Ishikawa (cell line): ENCODE data around the gene PDE3A.
A peak's percentile ranks its signal among the peaks of the same experiment; 100 is the strongest.

Experiments used
- CEBPB ChIP-seq: IDR thresholded peaks from 2 replicates; pipeline ENCODE4 v1.6.1; 2012
- CREB1 ChIP-seq: IDR thresholded peaks from 2 replicates; pipeline ENCODE4 v1.6.1; 2012; ENCODE audit warnings: low read depth
- EGR1 ChIP-seq: IDR thresholded peaks from 2 replicates; pipeline ENCODE4 v1.6.1; 2012
- EP300 ChIP-seq: IDR thresholded peaks from 2 replicates; pipeline ENCODE4 v1.6.1; 2012; ENCODE audit warnings: borderline replicate concordance
- FOXM1 ChIP-seq: IDR thresholded peaks from 2 replicates; pipeline ENCODE4 v1.6.1; 2012; ENCODE audit warnings: low read depth, borderline replicate concordance
- NFIC ChIP-seq: IDR thresholded peaks from 2 replicates; pipeline ENCODE4 v1.6.1; 2012
- RAD21 ChIP-seq: IDR thresholded peaks from 2 replicates; pipeline ENCODE4 v1.6.1; 2012; ENCODE audit warnings: low read depth
- TAF1 ChIP-seq: IDR thresholded peaks from 2 replicates; pipeline ENCODE4 v1.6.1; 2012; ENCODE audit warnings: low read depth, mild to moderate bottlenecking
- TCF12 ChIP-seq: IDR thresholded peaks from 2 replicates; pipeline ENCODE4 v1.6.1; 2012; ENCODE audit warnings: low read depth
- TEAD4 ChIP-seq: IDR thresholded peaks from 2 replicates; pipeline ENCODE4 v1.6.1; 2012
- YY1 ChIP-seq: IDR thresholded peaks from 2 replicates; pipeline ENCODE4 v1.6.1; 2012; ENCODE audit warnings: low read depth
- ZBTB7A ChIP-seq: IDR thresholded peaks from 2 replicates; pipeline ENCODE4 v1.6.1; 2012; ENCODE audit warnings: low read depth
- TF ChIP-seq, protein P1 (sequence below): IDR thresholded peaks from 2 replicates; pipeline ENCODE4 v1.6.1; 2012; ENCODE audit warnings: low read depth, mild to moderate bottlenecking
- TF ChIP-seq, protein P2 (sequence below): IDR thresholded peaks from 2 replicates; pipeline ENCODE4 v1.6.1; 2012
- TF ChIP-seq, protein P3 (sequence below): IDR thresholded peaks from 2 replicates; pipeline ENCODE4 v1.6.1; 2012

Gene PDE3A

DNA sequence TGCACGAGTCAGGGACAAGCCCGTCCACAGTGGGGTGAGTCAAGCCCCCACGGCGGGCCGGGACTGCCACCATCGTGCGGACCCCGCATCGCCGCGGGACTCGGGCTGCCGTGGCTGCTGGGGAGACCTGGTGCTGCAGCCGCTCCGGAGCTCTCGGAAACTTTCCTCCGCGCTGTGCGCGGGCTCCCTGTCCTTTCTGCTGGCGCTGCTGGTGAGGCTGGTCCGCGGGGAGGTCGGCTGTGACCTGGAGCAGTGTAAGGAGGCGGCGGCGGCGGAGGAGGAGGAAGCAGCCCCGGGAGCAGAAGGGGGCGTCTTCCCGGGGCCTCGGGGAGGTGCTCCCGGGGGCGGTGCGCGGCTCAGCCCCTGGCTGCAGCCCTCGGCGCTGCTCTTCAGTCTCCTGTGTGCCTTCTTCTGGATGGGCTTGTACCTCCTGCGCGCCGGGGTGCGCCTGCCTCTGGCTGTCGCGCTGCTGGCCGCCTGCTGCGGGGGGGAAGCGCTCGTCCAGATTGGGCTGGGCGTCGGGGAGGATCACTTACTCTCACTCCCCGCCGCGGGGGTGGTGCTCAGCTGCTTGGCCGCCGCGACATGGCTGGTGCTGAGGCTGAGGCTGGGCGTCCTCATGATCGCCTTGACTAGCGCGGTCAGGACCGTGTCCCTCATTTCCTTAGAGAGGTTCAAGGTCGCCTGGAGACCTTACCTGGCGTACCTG lies 1.1 kb downstream of the PDE3A start:
- TF ChIP-seq EP300 = no peak; the same call in 1 of the 2 replicates
- TF ChIP-seq ZBTB7A = peak; percentile 61; the same call in 1 of the 2 replicates
- no peak for TF ChIP-seq YY1
- TF ChIP-seq TEAD4 = 0 out of 2 replicates have a peak, but pooled peaks have one; percentile 2
- TF ChIP-seq CREB1 = no peak
- TF ChIP-seq NFIC = no peak
- TF ChIP-seq, protein P1, sequence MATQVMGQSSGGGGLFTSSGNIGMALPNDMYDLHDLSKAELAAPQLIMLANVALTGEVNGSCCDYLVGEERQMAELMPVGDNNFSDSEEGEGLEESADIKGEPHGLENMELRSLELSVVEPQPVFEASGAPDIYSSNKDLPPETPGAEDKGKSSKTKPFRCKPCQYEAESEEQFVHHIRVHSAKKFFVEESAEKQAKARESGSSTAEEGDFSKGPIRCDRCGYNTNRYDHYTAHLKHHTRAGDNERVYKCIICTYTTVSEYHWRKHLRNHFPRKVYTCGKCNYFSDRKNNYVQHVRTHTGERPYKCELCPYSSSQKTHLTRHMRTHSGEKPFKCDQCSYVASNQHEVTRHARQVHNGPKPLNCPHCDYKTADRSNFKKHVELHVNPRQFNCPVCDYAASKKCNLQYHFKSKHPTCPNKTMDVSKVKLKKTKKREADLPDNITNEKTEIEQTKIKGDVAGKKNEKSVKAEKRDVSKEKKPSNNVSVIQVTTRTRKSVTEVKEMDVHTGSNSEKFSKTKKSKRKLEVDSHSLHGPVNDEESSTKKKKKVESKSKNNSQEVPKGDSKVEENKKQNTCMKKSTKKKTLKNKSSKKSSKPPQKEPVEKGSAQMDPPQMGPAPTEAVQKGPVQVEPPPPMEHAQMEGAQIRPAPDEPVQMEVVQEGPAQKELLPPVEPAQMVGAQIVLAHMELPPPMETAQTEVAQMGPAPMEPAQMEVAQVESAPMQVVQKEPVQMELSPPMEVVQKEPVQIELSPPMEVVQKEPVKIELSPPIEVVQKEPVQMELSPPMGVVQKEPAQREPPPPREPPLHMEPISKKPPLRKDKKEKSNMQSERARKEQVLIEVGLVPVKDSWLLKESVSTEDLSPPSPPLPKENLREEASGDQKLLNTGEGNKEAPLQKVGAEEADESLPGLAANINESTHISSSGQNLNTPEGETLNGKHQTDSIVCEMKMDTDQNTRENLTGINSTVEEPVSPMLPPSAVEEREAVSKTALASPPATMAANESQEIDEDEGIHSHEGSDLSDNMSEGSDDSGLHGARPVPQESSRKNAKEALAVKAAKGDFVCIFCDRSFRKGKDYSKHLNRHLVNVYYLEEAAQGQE = no peak
- no peak for TF ChIP-seq FOXM1
- TF ChIP-seq EGR1 = peak; percentile 36; the same call in 1 of the 2 replicates
- TF ChIP-seq TCF12 = peak; percentile 47; the same call in 1 of the 2 replicates
- TF ChIP-seq CEBPB = no peak
- TF ChIP-seq, protein P2, sequence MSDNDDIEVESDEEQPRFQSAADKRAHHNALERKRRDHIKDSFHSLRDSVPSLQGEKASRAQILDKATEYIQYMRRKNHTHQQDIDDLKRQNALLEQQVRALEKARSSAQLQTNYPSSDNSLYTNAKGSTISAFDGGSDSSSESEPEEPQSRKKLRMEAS = peak; percentile 54
- TF ChIP-seq, protein P3, sequence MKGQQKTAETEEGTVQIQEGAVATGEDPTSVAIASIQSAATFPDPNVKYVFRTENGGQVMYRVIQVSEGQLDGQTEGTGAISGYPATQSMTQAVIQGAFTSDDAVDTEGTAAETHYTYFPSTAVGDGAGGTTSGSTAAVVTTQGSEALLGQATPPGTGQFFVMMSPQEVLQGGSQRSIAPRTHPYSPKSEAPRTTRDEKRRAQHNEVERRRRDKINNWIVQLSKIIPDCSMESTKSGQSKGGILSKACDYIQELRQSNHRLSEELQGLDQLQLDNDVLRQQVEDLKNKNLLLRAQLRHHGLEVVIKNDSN = 0 out of 2 replicates have a peak, but pooled peaks have one; percentile 3
- TF ChIP-seq RAD21 = no peak

DNA sequence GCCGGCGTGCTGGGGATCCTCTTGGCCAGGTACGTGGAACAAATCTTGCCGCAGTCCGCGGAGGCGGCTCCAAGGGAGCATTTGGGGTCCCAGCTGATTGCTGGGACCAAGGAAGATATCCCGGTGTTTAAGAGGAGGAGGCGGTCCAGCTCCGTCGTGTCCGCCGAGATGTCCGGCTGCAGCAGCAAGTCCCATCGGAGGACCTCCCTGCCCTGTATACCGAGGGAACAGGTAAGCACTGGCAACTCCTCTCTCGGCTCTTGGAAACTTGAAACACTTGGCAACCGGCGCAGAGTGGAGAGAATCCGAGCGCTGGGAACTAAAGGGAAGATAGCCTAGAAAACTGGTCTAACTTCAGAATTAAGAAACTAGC lies 1.7 kb downstream of the PDE3A start:
- no peak for TF ChIP-seq ZBTB7A
- no peak for TF ChIP-seq TCF12
- TF ChIP-seq, protein P1 = no peak
- TF ChIP-seq, protein P2 = no peak
- TF ChIP-seq FOXM1 = no peak
- TF ChIP-seq CREB1 = no peak
- TF ChIP-seq NFIC = no peak
- no peak for TF ChIP-seq EP300
- TF ChIP-seq YY1 = no peak
- no peak for TF ChIP-seq TEAD4
- no peak for TF ChIP-seq CEBPB
- TF ChIP-seq, protein P3 = no peak
- TF ChIP-seq RAD21 = no peak
- TF ChIP-seq EGR1 = no peak

DNA sequence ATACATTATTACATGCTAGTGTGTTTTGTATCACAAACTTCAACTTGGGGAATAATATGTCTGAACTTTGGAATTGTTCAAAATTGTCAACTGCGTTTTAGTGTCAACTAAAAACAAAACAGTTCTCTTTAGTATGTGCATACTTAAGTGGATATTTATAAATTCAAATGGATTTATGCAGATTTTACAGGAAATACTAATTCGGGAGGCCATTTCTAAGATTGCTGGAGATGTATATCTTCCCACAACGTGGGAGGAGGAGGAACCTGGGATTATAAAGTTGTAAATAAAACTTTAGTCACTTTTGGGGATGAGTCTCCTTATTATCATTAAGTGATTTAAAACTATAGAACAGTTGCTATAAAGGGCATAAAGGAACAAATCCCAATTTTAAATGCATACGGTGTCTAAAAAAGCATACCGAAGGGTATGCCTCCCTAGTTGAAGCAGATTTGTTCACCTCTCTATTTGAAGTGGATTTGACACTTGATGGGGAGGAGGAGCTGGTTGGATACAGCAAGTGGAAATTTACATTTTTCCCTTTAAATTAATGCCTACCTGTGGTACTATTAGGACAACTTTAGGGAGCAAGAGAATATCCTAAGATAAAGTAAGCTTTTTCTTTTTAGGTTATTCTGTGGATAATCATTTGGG lies 2.7 kb downstream of the PDE3A start:
- TF ChIP-seq EP300 (no peak), ZBTB7A (no peak), TCF12 (no peak), RAD21 (no peak), YY1 (no peak), CREB1 (no peak), TAF1 (no peak)
- TF ChIP-seq, protein P2 = no peak

DNA sequence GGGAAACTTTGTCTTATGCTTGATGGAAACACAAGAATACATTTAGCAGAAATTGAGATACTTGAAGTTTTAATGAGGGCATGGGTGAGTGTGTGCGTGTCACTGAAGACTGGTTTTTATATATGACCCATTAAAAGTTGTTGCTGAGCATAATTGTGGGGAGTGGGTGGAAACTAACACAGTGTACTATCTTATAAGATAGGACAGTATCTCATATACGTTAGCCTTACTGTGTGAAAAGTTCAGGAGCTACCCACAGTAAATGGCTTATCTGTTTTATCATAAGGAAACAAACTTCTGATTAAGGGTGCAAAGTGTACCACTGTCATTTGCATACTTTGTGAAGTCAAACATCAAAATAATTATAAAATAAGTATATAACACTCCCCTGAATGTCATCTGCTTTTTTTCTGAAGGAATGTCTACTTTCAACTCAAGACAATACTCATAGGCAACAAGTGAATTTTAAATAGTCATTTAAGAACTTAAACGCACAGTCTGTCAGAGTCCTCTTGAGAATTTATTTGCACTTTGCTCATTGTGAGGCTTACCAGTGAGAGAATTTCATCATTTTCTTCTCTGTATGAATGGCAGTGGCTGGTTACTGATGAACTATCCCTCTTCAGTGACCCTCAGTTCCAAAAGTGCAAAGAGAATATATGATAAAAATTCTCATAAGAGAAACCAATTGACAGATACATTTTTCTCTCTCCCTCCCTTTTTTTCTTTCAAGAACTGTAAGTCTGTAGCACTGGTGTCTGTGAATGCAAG lies 4.2 kb downstream of the PDE3A start:
- TF ChIP-seq EGR1 = no peak
- no peak for TF ChIP-seq TEAD4
- no peak for TF ChIP-seq ZBTB7A
- no peak for TF ChIP-seq TAF1
- TF ChIP-seq EP300 = no peak
- TF ChIP-seq CREB1 = no peak
- TF ChIP-seq RAD21 = no peak
- TF ChIP-seq, protein P3 = no peak
- TF ChIP-seq FOXM1 = no peak
- TF ChIP-seq YY1 = no peak
- no peak for TF ChIP-seq NFIC
- TF ChIP-seq, protein P2 = no peak
- TF ChIP-seq, protein P1 = no peak
- TF ChIP-seq CEBPB = no peak
